Lower leg skin (tissue), 4 donors: ENCODE results near the gene EML1. TPM values are rescaled to one million over a fixed set of nuclear protein-coding genes. Genes with fewer than 3 reads are reported as not detected.

ENCODE experiments used
- DNase-seq, 2 donors: peaks; one replicate each; pipeline ENCODE4 v3.0.0-alpha.2; 2019; ENCODE audit warnings: low spot score in 2 of 2
- H3K4me3 ChIP-seq: fragments of 200-600 bp; sonication (generic); 2 replicates; pipeline ENCODE4 v1.5.1; 2017; ENCODE audit warnings: mild to moderate bottlenecking, low read depth; ENCODE audit not compliant: poor library complexity, severe bottlenecking
- CTCF ChIP-seq, 3 donors: fragments of 450-650 bp; IDR thresholded peaks; one replicate each; pipeline ENCODE4 v1.5.1; 2016; ENCODE audit warnings: antibody characterized with exemption in 3 of 3, mild to moderate bottlenecking in 3 of 3, moderate library complexity in 2 of 3
- POLR2A ChIP-seq, 2 donors: fragments of 450-650 bp; IDR thresholded peaks; one replicate each; pipeline ENCODE4 v1.6.1; 2016 to 2017; ENCODE audit warnings: antibody characterized with exemption in 2 of 2, mild to moderate bottlenecking in 1 of 2, moderate library complexity in 1 of 2
- WGBS, 2 donors: methylation state at CpG; one replicate each; pipeline ENCODE4 v1.1.5; 2018; 5-methylcytosine and 5-hydroxymethylcytosine counted together
- intact Hi-C: fragments of 100-400 bp; cut with DNase I; formaldehyde crosslinking; loops from one replicate; pipeline ENCODE4 v1.15.0; 2023; ENCODE audit warnings: low total_unique reads
- total RNA-seq, 4 donors: library from RNA; depleted of rRNA; stranded (reverse); fragments of >200 nt; gene quantifications; one replicate each; pipeline ENCODE4 v1.1.0, GENCODE V29; 2016

EML1 gene
- total RNA-seq, 4 donors from 2014 or later = 10.7 to 24.7 (median 21.3) TPM

DNA sequence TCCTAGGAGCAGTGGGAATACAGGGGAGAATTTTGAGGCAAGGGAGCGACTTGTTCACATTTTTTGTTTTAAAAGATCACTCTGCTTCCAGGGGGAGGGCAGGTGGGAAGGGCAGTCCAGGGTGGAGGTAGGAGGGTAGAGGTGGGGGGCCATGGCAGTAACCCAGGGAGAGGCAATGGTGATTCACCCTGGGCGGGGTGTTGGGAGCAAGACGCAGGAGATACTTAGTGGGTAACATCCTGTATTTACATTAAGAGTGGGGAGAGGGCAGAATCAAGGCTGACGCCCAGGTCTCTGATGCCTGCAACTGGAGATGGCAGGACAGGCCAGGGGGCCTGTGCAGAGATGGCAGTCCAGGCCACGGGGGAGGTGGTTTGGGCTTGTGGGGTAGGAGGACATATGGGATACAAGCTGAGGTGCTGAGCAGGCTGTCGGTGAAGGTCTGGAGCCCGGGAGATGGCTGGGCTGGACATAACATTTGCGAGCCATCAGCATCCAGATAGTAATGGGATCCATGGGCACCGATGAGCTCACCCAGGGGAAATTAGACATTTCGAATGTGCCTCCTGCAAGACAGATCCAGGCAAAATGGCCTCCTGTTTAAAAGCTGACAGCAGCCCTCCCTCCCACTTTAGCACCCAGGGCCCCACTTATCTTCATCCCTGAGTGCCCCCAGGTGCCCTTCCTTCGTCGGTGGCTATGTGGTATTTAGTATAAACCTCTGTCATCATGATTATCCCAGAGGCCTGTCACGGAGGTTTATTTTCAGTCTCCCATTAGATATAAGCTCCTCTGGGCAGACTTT lies 9.3 kb downstream of the EML1 start:
- TF ChIP-seq CTCF (IDR thresholded peaks at IDR 0.05) (no peak), POLR2A (IDR thresholded peaks at IDR 0.05) (no peak)
- intact Hi-C loops = no loop called here
- H3K4me3 ChIP-seq = no peak overlapping the region
- 79 to 82% methylated on average over 13 of the region's 13 CpGs for WGBS, 2 donors
- DNase-seq = peak in 1 of 2 donors; percentile 59

DNA sequence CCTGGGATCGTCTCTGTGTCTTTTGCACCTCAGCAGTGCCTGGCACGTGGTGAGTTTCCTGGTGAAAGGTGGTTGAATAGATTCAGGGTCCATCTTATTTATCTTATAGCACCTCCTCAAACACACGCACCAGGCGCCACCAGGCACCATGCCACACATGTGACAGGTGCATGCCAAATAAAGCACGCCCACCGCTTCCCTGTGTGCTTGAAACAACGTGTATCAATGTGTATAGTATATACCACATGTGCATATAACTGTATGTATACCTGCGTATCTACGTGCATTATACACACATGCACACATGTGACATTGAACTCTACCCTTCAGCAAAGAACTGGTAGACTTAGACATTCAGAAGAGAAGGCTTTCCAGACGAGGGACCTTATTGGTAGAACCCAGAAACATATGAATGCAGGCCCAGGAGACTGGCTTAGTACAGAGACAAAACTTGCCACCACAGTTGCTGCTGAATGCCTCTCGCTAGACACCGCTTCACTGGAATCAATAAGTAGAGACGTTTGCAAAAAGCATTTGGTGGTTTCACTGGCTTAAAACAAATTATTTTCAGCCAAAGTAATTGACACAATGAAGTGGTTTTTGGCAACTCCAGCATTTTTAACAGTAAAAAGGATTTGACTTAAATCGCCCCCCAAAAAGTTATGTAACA lies 10.0 kb downstream of the EML1 start:
- 75 to 81% methylated on average over 14 of the region's 14 CpGs for WGBS, 2 donors
- H3K4me3 ChIP-seq = no peak overlapping the region
- intact Hi-C loops = no loop called here
- no peak for TF ChIP-seq CTCF (IDR thresholded peaks at IDR 0.05)
- no peak for TF ChIP-seq POLR2A (IDR thresholded peaks at IDR 0.05)
- DNase-seq = peak in 1 of 2 donors; percentile 58

DNA sequence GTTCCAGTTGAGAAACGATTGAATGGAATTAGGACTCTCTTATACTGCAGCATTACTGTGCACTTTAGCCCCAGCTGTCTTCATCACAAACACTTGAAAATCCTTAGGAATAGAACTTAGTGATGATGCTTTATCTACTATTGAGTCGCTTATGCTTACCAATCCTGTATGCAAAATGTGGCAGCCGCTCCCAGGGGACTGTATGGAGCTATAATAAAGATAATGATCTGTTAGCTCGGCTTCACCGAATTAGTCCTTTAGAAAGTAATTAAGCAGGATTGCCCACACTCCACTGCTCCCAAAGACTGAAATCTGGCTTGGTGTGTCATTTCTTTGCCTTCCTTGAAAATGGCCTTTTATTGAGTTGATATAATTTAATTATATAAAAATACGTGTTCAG lies 10.6 kb downstream of the EML1 start:
- intact Hi-C loops = no loop called here
- DNase-seq = peak in 1 of 2 donors; percentile 39
- no peak overlapping the region for H3K4me3 ChIP-seq
- TF ChIP-seq POLR2A (IDR thresholded peaks at IDR 0.05) (no peak), CTCF (IDR thresholded peaks at IDR 0.05) (no peak)
- WGBS, 2 donors = 54 to 63% methylated on average over 6 of the region's 6 CpGs

DNA sequence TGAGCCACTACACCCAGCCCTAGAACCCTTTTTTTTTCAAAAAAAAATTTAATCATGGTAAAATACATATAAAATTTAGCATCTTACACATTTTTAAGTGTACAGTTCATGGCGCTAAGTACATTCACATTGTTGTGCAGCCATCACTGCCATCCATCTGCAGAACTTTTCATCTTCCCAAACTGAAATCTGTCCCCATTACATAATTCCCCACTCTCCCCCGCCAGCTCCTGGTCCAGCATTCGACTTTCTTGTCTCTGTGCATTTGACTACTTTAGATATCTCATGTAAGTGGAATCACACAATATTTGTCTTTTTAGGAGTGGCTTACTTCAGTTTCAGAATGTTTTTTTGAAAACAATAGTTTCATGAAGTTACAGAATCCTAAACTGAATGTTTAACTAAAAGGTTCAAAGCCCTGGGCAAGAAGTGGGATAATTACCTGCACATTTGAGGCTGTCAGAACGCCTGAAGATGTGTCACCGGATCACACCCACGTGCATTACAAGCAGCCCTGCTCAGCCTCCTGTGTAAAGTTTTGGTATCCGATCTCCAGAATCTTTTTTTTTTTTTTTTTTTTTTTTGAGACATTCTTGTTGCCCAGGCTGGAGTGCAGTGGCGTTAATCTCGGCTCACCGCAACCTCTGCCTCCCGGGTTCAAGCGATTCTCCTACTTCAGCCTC lies 12.7 kb downstream of the EML1 start:
- 74 to 80% methylated on average over 12 of the region's 12 CpGs for WGBS, 2 donors
- no peak for TF ChIP-seq POLR2A (IDR thresholded peaks at IDR 0.05)
- no peak for TF ChIP-seq CTCF (IDR thresholded peaks at IDR 0.05)

DNA sequence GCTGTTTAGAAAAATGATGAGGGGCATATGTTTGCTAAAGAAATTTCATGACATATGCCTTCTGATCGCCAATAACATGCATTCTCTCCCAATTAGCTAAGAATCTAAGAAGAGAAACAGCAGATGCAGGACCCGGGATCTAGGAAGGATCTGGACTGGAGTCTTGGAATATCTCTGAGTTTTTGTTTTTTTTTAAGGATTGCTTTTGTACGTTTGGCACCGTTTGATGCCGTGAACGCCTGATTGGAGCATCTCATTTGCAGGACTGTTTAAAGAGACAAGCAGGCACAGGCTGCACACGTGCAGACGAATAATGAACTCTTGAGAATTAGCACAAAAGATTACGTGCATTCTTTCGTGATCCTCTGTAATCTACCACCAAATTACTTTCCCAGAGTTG lies 13.6 kb downstream of the EML1 start:
- TF ChIP-seq CTCF (IDR thresholded peaks at IDR 0.05) (no peak), POLR2A (IDR thresholded peaks at IDR 0.05) (no peak)
- 38 to 47% methylated on average over 10 of the region's 10 CpGs for WGBS, 2 donors
- intact Hi-C loops = no loop called here
- H3K4me3 ChIP-seq = no peak overlapping the region
- peak in 1 of 2 donors; percentile 64 for DNase-seq

More for the DNA sequence above, 12.7 kb downstream of the EML1 start:
- H3K4me3 ChIP-seq = no peak overlapping the region
- intact Hi-C loops = no loop called here
- DNase-seq = peak in 1 of 2 donors; percentile 76
